Right renal pelvis (tissue), 4 donors: ENCODE data around the gene GAMT. TPM values are rescaled to one million over a fixed set of nuclear protein-coding genes. Genes with fewer than 3 reads are reported as not detected.

Experiments
- DNase-seq, 4 donors: peaks; one replicate each; pipeline ENCODE4 v3.0.0-alpha.2; 2013; ENCODE audit warnings: low read depth in 4 of 4, low spot score in 3 of 4, missing footprints in 1 of 4
- polyA plus RNA-seq, 4 donors: library from polyadenylated mRNA; unstranded; fragments of 120-200 nt; gene quantifications; one replicate each; pipeline ENCODE4 v1.2.1, GENCODE V29; 2013; ENCODE audit not compliant: insufficient read length in 4 of 4

GAMT gene
- polyA plus RNA-seq, 4 donors = 26.9 to 49.8 (median 30.8) TPM

GRCh38 chr19:1369214-1369805, 32.0 kb downstream of the GAMT start:
- no peak for DNase-seq

DNA sequence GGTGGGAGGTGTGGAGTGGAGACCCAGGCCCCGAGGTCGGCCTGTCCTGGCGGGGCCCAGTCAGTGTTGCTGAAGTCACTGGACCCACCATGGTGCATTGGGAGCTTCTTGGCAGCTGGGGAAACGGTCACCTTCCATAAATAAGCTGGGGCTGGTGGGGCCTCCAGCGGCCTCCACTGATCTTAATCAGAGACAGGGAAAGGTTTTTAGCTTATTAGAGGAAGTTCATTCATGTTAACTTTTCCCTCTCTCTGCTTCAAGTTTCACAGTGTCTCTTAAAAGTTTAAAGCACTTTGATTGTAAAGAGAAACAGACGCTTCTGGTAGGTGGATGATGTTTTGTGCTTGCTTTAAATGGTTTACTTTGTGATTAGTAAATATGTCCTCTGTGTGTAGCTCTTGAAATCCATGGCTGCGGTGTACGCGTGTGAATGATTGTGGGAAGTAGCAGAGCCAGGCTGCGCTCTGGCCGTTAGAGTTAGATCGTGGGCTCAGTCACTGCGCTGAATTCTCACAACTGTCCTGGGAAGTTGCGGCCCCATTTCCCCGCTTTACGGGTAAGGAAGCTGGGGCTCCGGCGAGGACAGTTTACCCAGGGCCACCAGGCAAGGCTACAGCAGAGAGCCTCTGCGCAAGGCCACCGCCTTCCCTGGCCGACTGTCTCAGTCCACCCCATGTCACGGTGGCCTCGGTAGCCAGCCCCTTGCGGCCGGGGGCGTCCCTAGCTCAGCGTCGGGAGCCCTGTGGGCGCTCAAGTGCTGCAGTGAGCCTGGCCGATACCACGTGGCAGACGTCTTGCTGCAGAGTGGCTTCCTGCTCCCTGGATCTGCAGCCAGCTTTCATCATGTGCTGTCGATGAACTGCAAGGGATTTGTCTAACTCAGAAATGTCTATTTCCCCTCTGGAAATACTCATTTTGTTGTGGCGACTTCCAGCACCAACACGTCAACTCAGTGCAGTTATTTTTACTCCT, 34.2 kb downstream of the GAMT start:
- DNase-seq = no peak

DNA sequence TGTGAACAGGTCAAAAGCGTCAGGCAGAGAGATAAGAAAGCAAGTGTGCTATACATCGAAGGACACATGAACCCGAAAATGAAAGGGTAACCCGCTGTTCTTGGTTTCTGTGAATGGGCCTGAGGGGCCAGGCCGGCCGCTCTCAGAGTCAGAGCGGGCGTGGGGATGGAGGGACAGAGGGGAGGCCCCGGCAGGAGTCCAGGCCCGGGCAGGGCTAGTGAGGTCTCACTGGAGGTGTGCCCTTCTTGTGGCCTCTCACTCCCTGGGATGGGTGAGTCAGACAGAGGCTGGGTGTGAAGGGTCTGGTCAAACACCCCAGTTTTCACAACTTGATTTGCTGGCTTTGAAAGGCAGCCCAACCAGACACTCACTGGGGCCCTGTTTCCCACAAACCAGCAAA, 35.0 kb downstream of the GAMT start:
- DNase-seq = no peak

DNA sequence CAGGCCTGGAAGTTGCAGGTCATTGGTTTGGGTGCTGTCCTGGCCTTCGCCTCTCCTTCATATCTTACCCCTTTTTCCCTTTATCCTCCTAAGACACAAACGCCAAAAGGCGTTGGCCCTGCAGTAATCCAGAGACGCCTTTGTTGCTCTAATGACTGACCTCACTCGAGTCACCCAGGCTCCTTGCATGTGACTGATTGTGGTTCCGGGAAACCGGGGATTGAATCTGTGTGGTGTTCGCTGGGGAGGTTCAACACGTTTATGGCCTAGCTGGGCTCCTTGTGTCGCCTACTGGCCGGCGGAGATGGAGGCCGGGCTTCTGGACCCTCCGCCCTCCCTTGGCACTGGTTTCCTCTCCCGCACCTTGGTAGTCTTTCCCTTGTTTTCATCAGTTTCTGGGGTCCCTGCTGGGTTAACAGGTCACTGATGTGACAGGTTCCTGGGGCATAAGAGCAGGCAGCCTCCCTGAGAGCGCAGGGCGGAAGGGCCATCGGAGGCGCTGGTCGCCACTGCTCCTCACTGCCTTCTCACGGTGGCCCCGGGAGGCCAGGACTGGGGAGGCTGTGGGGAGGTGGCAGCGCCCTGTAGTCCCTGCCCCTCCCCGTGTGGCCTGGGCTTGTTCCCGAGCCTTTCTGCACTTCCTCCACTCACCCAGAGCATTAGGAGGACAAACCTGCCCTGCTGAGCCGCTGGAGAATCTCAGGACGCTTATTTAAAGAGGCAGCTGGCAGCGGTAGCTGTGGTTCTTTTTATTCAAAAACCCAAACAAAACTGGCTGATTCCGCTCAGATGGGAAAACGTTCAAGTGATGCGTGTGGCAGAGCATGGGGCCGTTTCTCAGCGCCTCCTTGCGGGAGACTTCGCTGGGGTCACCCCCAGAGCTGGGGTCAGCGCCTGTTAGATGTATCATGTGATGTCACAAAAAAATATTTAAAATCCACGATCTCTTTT, 35.7 kb downstream of the GAMT start:
- DNase-seq = no peak

- DNase-seq = no peak
These were observed 37.2 kb downstream of the GAMT start for GRCh38 chr19:1364070-1364704.

GRCh38 chr19:1363599-1363998, 37.7 kb downstream of the GAMT start:
- no peak for DNase-seq

- DNase-seq = no peak
These were observed 38.7 kb downstream of the GAMT start for GRCh38 chr19:1362387-1363257.

- DNase-seq = no peak
These were observed 39.5 kb downstream of the GAMT start for GRCh38 chr19:1361601-1362386.

- peak in 1 of 4 donors; percentile 39 for DNase-seq
These were observed 40.4 kb downstream of the GAMT start for GRCh38 chr19:1360818-1361461.

DNA sequence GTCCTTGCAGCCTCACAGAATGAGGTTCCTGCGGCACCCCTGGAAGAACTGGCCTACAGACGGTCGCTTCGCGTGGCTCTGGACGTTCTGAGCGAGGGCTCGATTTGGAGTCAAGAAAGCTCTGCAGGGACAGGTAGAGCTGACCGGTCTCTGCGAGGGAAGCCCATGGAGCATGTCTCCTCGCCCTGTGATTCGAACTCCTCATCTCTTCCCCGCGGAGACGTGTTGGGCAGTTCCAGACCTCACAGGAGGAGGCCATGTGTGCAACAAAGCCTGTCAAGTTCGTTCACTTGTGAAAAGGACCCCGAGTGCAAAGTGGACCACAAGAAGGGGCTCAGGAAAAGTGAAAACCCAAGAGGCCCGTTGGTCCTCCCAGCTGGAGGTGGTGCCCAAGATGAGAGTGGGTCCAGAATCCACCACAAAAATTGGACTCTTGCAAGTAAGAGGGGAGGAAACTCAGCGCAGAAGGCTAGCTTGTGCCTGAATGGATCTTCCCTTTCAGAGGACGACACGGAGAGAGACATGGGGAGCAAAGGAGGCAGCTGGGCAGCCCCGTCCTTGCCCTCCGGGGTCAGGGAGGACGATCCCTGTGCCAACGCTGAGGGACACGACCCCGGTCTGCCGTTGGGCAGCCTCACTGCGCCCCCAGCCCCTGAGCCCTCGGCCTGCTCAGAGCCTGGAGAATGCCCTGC, 41.1 kb downstream of the GAMT start:
- no peak for DNase-seq

GRCh38 chr19:1357531-1358109, 43.7 kb downstream of the GAMT start:
- no peak for DNase-seq

- peak in 2 of 4 donors; percentile 64 to 73 for DNase-seq
These were observed 44.9 kb downstream of the GAMT start for GRCh38 chr19:1356508-1356865.

DNA sequence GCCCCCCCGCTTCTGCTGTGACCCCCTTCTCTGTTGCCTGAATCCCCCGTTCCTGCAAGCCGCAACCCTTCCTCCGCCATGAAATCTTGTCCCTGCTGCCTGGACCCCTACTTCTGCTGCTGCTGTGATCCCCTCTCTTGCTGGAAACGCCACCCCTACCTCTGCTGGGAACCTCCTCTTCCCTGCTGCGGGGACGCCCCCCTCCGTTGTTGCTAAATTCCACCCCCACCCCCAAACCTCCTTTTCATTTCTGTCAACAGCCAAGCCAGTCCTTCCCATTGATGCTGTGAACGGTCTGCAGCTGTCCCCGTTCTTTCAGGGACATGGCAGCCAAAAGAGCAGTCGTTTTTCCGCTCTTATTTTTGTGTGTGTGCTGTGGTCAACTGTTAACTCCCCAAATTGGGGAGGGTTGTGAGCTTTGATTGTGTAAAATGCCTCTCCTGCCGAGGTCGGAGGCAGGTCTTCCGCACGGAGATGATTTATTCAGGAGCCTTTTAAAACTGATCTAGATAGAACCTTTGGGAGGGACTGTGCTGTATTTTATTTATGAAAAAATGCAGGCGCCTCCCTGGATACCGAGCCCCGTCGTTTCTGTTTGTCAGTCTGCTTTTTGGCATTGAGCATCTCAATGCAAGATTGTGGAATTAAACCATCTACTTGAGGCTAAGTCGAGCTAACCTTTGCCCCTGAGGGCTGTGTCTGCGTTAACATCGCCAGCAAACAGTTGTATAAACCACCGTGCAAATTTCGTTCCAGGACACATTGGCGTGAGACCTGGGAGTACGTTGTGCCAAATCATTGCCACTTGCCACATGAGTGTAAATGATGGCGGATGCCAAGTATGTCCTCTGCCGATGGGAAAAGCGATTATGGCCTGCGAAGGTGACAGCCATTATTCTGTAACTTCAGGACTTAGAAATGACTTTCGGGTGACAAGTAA, 45.5 kb downstream of the GAMT start:
- DNase-seq = peak in 1 of 4 donors; percentile 22

- no peak for DNase-seq
These were observed 46.3 kb downstream of the GAMT start for GRCh38 chr19:1354970-1355567.

GRCh38 chr19:1353144-1353543, 48.2 kb downstream of the GAMT start:
- no peak for DNase-seq

DNA sequence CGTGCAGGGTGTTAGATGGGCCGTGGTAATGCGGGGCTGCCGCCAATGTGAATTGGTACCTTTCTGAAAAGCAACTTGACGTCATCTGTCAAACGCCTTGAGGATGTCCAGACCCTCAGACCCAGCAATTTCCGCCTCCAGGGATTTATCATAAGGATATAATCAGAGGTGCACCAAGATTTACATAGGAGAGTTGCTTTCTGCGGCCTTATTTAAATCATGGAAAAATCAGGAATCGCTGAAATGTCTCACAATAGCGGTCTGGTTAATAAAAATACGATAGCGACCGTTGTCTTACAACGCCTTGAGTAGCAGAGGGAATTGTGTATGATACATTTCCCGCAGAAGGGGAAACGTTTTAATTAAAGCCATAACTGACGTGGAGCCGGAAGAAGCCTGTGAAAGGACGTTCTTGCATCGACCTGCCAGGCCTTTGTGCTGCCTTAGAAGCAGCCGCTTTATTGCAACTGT, 49.9 kb downstream of the GAMT start:
- no peak for DNase-seq
